ENCODE results near the gene ECD.

- TF ChIP-seq, protein P1, sequence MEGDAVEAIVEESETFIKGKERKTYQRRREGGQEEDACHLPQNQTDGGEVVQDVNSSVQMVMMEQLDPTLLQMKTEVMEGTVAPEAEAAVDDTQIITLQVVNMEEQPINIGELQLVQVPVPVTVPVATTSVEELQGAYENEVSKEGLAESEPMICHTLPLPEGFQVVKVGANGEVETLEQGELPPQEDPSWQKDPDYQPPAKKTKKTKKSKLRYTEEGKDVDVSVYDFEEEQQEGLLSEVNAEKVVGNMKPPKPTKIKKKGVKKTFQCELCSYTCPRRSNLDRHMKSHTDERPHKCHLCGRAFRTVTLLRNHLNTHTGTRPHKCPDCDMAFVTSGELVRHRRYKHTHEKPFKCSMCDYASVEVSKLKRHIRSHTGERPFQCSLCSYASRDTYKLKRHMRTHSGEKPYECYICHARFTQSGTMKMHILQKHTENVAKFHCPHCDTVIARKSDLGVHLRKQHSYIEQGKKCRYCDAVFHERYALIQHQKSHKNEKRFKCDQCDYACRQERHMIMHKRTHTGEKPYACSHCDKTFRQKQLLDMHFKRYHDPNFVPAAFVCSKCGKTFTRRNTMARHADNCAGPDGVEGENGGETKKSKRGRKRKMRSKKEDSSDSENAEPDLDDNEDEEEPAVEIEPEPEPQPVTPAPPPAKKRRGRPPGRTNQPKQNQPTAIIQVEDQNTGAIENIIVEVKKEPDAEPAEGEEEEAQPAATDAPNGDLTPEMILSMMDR (IDR thresholded peaks at IDR 0.05) = no peak
- TF ChIP-seq EZH2 (IDR thresholded peaks at IDR 0.05) (no peak), EZH2phosphoT487 (IDR thresholded peaks at IDR 0.05) (no peak)
These were observed 71.8 kb downstream of the ECD start for GRCh38 chr10:73096041-73096448.

Data from neural progenitor cell (in vitro differentiated cells).